Activated T-cell treated with anti-CD3 and anti-CD28 coated beads, Interleukin-2, amount 50 U/mL, for 1 hour (primary cell): ENCODE results near the gene TP63.

Experiments used
- DNase-seq: peaks from one replicate; pipeline ENCODE4 v3.0.0-alpha.2; 2020

The TP63 gene

DNA sequence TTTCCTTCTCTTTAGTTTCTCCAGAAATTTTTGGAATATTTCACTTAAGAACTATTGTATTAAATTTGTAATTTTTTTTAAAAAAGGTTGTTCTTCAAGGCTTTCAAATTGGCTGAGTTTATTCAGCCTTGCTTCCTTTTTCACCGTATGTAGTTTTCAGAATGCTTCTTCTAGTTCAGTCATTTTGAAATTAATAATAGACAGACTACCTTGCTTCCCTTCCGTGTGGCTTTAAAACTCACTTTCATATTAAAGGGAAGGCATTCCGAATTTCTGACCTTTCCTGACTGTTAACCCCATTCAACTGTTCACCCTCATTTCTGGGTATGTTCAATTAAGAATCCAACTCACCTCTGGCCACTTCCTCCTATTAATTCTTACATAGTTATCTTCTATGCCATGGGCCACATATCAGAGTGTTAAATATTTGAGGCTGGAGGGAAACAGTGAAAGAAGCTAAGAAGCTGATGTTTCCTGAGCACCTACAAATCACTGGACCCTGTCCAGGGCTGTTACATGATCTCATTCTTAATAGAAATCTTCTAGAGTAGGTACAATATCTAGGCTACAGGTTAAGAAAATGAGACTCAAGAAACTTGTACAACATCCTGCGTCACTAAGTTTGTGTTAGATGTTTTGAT, 252.0 kb downstream of the TP63 start:
- no peak for DNase-seq

DNA sequence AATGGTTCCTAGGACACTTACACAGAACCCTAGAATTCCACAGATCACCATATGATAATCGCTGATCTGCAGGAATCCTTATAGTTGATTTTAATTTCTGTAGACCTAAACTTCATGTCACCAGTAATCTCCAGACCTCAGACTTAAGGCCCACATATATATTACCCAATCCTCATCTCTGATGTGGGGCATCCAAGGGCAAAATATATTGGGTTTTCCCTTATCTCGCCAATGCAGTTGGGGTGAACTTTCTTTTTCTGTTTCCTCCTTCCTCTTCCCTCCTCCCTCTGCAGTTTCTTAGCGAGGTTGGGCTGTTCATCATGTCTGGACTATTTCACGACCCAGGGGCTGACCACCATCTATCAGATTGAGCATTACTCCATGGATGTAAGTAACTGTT, 259.3 kb downstream of the TP63 start:
- DNase-seq, result no peak

DNA sequence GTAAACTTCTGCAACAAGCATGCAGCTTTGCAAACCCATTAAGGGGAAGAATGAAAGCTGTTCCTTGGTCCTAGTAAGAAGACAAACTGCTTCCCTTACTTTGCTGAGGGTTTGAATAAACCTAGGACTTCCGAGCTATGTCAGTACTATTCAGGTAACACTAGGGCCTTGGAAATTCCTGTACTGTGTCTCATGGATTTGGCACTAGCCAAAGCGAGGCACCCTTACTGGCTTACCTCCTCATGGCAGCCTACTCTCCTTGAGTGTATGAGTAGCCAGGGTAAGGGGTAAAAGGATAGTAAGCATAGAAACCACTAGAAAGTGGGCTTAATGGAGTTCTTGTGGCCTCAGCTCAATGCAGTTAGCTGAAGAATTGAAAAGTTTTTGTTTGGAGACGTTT, 265.3 kb downstream of the TP63 start:
- no peak for DNase-seq

DNA sequence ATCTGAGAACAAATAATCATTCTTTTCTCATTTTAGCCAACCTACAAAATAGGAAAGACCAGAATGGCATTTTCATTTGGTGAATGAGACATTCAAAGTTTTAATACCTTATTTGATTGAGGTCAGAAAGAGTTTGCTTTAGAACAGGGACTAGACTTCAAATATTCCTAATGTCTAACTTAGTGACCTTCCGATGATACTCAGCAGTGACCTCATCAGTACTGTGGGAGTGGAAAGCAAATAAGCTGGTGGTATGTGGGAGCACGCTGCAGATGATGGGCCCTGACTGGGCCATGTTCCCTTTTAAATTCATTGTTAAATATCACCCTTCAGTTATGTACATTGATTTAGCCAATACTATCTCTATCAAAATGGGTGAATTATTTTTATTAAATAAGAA, 266.2 kb downstream of the TP63 start:
- DNase-seq, result no peak

DNA sequence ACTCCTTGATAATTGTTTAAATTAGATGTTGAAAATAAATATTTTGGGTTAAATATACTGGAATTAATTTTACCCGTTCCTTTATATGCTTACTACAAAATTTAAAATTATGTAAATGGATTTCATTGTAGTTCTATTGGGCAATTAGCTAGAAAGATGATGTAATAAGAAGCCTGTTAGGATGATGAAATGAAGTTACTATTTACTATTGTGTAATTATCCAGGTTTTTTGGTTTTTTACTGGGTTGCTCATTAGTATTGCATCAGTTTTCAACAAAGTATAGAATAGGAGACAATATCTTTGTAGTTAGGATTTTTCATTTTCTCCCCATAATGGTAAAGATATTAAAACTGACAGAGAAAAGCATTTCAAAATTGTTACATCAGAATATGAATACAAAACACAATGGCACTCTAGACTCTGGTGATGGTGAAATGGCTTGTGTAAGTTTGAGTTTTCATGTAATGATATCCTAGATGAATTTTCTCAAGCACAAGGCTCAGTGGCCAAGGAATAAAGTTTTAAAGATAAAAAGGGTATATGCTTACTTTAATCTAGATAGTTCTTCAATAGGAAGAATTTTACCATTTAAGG, 267.5 kb downstream of the TP63 start:
- DNase-seq, result no peak

DNA sequence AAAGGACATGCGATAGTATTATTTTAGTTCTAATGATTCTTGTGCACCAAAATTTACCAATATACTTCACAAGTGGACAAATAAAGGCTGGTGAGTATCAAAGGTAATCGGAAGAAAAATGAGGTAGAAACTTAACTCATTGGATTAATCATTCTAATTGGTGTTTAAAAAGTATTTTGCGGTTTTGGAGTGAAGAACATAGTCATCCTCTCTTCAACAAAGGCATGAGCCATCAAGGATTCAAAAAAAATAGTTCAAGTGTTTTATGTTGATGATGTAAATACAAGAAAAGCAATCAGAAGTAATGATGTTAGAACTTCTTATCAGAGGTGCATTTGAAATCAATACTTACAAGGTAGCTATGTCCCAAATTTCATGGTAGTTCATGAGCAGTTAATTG, 268.0 kb downstream of the TP63 start:
- DNase-seq, result no peak

DNA sequence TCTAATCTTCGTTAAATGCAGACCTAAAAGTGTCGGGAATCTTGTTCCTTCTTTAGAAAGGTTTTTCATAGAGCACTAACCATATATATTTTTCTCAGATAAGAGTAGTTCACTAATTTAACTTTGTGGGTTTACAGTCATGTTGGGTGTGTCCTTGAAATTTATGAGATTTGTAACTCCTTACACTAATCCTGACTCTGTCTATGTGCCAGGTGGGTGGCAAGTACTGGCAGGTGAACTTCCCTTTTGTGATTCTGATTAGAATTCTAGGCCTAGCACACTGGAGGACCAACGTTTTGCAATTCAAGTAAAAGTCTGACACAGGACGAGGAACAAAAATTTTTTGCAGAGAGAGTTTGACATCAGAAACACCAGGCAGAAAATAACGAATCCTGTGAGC, 269.4 kb downstream of the TP63 start:
- no peak for DNase-seq

DNA sequence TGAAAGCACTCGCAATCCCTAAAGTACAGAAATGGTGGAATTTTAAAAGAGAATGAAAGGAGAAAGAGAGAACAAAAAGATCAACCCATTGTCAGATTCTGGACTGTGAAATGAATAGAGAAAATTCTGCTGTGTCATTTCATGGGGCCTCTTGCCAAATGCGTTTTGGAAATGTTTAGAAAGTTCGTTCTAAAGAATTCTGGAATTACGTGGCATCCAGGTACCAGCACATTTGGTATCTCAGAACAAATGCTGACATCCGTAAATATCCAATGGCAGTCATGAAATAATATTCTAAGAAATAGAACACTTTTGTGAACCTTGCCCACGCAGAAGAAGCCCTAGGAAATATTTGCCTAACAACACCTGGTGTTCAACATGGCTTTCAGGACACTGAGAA, 270.3 kb downstream of the TP63 start:
- DNase-seq, result no peak

DNA sequence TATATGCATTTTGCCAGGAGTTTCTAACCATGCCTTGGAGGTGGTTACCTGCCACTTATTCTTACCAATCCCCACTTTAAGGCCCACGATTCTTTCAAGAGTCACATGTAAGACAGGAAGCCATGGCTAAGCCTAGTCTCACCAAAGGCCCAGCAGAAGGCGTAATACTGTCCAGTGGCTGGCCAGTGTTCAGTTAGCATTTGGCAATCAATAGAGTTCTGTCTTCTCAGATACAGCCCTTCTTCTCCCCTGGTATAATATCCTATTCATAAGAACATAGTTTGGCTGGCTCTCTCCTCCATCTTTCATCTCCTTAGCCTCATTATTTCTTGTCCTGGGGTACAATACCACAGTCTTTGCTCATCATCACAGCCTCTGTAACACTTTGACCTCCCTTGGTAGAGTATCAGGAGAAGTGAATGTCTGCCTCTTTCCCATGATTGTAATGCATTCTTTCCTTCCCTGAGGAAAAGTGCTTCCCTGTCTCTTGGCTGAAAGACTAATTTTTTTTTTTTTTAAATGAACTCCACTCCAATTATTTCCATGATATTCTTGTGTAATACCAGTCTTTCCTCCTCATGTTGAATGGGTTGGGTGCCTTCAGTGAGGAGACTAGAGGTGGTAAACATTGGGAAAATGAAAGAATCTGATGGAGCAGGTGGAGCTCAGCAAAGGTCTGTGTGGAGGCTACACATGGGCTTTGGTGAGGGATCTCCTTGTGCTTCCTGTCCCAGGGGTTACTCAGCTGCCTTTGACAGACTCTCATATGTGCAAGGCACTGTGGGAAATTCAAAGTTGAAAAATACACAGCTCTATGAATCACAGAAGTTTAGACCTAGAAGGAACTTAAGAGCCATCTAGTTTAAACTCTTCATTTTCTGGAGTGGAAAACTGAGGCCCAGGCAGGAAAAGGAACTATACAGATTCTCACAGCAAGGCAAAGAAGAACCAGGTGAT, 271.3 kb downstream of the TP63 start:
- DNase-seq, result no peak

DNA sequence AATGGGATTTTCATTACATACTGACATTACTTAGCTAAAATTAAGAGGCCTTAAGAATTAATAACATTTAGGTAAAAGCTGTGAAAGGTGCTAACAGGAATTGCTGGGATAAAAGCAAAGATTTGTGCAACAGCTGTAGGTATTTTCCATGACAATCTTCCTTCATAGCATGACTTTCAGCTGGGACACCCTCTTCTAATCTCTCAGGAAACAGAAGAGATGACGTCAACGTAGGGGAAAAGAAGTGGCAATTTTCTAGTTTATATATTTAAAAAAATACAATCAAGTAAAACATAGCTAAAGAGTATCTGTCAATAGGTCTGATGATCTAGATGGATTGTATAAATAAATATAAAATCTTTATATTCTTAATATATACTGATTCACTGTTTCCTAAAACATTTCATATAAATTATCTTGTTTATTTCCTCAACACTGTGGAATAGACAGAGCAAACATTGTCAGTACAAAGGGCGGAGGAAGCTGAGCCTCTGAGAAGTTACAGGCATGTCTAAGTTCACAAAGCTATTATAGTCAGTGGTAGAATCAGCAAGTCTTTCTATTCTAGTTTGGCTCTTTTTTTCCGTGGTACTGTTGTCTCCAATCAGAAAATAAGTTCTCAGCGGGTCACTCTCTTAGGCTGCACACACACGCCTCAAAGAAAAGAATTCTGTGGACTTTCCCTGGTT, 272.5 kb downstream of the TP63 start:
- no peak for DNase-seq

DNA sequence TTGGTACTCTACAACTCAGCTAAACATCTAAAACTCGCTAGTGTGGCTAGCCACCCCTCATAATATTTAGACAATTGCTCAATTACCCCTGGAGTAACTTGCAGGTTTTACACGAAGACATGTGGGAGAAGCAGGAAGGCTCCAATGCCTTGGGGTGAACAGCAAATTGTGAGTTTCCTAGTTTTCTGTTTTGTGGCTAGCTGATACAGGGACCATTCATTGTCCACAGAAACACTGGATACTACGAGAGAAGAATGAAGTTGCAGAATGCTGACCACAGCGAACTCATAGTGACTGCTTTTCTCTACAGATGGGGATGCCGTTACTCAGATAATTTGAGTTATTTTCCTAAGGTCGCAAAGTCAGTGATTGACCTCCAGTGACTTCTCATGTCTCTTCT, 276.6 kb downstream of the TP63 start:
- DNase-seq, result no peak

DNA sequence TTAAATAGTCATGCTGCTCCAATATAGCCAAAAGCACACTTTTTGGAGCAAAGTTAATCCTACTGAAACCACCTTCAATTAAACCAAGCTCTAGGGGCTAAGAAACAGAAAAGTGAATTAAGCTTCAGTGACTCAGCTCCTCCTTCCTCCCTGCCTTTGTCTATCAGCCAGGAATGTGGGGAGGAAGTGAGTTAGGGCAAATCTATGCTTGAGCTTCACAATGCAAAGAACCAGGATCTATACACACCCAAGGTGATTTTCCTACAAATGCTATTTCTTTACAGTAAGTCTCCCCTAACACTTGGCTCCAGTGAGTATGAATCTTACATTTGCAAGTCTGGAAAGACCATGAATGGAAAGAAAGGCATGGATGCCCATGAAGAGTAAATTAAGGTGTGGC, 277.5 kb downstream of the TP63 start:
- no peak for DNase-seq

DNA sequence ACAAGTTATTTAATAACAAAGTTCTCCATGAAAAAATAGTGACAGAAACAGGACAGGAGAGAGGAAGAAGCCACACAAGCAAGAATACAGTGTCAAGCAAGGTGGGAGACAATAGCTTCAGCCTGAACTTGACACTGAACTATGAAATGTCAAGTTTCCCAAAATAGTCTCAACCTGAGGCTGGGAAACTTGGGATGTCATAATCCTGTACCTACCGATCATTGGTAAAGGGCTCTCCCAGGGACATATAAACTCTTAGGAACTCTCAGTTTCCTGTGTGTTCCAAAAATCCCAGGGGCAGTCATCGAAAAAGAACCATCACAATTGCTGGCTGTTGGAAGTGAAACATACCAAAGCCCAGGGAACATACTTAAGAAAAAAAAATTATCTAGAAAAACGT, 277.9 kb downstream of the TP63 start:
- no peak for DNase-seq

DNA sequence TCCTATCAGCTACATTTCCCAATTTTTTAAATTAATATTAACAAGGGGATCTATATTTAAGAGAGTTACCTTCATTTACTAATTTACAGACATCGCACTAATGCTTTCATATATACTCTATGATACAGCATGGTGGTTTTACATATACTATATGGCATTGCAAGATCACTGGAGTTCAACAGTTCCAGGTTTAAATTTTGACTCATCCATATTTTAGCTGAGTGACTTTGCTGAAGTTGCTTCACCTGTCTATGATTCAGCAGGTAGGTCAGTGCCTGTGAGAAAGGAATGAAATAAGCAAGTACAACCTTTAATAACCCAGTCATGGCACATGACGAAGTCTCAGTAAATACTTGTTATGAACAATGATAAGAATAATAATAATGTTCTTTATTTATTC, 278.4 kb downstream of the TP63 start:
- DNase-seq, result no peak

DNA sequence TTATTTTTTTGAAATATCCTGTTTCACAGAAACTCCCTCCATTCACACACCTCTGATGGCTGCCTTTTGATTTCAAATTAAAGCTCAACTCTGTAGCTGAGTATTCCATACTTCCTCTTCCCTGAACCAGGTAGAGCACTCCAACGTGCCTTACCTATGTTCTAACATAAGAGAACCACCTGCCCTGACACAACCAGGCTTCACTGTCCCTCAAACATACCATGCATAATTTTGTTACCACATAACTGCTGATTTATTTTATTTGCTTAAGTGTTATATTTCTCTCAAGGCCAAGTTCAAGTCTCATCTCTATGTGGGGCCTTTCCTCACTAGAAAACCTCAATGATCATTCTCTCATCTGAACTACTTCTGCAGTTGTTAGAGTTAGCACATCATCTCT, 279.8 kb downstream of the TP63 start:
- no peak for DNase-seq

DNA sequence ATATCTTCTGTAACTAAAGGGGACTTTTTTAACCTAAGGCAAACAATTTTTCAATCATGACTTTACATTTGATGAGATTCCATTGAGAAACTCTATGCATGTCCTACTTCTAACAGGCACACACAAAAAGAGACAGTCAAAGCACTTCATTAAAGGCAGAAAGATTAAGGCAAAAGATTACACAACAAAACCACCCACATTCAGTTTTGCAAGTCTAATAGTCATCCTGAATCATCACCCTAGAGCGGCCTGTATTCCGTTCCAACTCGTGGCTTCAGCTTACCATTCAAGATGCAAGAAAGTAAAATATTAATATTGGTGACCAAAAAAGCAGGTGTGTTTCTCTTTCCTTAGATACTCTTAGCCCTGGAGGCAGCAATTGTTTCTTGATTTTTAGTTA, 283.6 kb downstream of the TP63 start:
- DNase-seq, result no peak

DNA sequence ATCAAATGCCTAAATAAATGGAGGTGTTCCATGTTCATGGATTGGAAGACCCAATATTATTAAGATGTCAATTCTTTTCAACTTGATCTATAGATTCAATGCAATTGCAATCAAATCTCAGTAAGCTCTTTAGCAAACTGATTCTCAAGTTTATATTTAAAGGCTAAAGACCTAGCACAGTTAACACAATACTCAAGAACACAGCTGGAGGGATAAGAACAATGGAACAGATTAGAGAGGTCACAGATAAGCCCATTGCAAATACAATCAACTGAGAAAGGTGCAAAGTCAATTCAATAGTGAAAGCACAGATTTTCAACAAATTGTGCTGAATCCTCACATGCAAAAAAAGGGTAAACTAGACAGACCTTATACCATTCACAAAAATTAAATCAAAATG, 290.6 kb downstream of the TP63 start:
- DNase-seq, result no peak

DNA sequence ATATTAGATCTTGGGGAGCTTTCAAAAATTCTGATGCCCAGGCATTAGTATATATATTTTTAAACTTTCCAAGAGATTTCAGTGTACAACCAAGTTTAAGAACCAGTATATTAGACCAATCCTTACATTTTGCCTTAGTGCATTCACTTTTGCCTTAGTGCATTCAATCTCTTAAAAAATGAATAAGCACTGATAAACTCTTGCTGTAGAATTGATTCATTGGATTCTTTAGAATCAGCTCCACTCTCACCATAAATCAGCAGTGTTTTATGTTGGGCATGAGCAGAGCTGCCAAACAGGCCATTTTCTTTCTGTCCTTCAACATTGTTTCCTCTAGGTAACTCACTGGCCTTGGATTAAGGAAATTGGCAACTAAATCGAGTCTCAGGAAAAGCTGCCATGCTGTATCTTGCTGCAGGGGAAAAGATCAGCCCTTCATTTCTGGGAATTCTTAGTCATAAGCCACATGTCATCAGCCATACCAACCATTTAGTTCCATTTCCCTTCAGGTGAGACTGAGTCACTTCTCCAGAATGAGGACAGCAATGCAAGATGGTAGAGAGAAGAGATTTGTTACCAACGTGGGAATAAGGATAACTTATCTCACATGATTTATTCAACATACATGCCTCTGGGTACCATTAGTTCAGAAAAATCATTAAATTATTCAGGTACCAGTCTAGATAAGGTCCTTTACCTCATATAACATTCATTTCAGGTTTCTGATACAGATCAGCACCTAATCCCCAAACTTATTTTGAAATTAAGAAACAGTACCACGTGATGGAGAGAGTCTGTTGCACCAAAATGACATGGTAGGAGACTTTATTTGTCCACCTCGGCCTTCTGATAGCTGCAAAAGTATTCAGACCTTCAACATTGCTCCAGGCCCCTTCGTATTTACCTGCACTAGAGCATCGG, 297.0 kb downstream of the TP63 start:
- DNase-seq, result no peak

DNA sequence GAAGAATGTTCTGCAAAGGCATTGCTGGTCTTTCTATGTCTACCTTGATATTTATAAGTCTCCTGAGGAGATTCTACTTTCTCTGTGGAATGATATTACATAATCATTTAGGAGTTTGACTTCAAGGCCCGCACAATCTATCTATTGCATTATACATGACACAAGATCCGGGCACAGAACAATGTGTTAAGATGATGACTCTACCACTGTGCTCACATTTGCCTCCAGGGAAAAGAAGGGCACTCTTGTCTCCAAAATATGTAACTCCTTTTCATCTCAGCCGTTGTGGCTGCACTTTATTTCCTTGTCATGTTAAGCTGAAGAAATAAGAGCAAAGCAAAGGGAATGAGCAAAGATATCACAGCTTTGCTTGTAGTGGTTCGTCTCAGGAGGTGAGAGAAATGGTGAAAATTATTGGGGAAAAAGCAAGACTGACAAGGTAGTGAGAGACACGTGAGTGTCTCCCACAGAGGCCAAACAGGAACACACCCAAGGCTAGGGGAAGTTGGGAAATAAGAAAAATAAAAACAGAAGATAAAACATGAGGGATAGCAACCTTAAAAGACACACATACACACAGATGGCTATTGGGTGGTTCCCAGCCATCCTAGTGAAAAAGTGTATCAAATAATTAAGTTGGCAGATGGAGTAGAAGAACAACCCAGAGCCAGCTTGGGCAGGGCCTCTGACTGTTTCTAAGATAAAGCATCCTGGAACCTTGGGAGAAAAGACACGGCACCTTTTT, 305.2 kb downstream of the TP63 start:
- DNase-seq, result no peak

DNA sequence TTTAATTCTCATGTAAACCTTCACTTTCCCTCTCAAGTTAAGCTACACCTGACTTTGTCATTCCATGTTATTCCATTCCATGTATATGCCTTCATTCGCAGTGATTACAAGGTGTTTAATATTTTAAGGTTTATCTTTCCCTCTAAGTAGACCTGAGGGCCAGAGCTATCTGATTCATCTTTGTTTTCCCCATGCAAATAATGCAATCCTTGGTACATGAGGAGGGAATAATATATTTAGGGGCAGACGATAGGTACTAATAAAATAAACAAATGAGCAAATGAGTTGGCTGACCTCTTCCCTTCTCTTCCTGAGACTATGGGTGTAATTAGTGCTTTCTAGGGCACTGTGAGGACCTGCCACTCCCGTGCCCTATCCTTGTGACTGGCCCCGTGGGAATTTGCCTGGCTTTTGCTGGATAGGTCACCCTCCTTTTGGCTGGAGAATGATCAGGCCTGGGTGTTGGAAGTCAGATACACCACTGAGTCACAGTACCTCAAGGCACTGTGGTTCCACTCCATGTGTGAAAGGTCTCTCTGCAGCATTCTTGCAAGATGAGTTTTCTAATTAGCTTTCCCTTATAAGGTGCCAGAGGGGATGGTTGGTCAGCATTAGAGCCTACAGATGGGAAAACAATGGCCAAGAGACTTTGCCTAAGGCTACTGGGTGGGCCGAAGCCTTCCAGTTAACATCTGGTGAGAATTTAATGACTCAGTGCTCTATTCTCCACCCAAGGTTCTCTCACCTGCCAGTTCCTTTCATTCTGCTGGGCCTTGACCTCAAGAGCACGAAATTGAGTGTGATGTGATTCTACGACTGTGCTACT, 306.3 kb downstream of the TP63 start:
- no peak for DNase-seq

DNA sequence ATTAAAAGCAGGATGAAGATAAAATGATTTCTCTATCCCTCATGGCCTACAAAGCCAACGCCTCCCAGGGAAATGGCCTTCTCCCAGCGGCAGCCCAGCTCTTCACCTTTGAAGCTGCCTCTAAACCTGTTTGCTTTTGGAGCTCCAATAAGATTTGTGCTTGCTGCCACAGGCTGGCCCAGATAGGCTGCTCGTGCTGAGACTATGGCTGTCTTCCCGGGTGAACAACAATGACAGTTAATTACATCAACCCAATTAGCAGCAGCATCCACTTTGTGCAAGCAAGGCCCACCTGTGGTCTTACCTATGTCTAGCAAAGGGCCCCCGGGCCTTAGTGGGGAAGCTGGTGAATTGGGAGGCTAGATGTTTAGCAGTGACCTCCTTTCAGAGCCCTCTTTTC, 309.9 kb downstream of the TP63 start:
- no peak for DNase-seq
